B cell (primary cell): ENCODE results near the gene ACOX3. TPM values are rescaled to one million over a fixed set of nuclear protein-coding genes. Genes with fewer than 3 reads are reported as not detected.

Source experiments
- ATAC-seq: fragments of 200-7000 bp; cut with Tn5 transposase; one replicate; pipeline ENCODE4 v1.10.0; 2021; ENCODE audit warnings: low read depth, mild to moderate bottlenecking, moderate number of reproducible peaks, moderate library complexity
- CTCF ChIA-PET: fragments of 350-600 bp; sonication (Branson Sonifier 250); formaldehyde crosslinking; loops from one replicate; lab custom pipeline; 2021; ENCODE audit warnings: antibody characterized with exemption, inconsistent platforms; lab: Charles Lee
- POLR2A ChIA-PET: fragments of 350-600 bp; sonication (Branson Sonifier 250); formaldehyde crosslinking; loops from one replicate; lab custom pipeline; 2021; ENCODE audit warnings: antibody characterized with exemption; lab: Charles Lee
- DNase-seq: peaks from one replicate; pipeline ENCODE4 v3.0.0; 2013
- H2AFZ ChIP-seq: 2 replicates; pipeline ENCODE4 v1.6.1; 2012; ENCODE audit warnings: mild to moderate bottlenecking, low read depth, low read length; ENCODE audit not compliant: insufficient read depth, poor library complexity, severe bottlenecking
- H3K27ac ChIP-seq, 2 donors: 1 replicate in 1 of 2; 2 replicates in 1 of 2; pipeline ENCODE4 v1.5.1; 2012 to 2013; ENCODE audit warnings: low read length in 2 of 2, mild to moderate bottlenecking in 2 of 2, moderate library complexity in 1 of 2
- H3K27me3 ChIP-seq, 4 experiments: fragments of 200-600 bp in 1 of 4; sonication (generic) in 1 of 4; replicated peaks in 1 of 4; 1 replicate in 2 of 4; 2 replicates in 2 of 4; pipeline versions ENCODE4 v1.6.1 to v1.7.0; 2013 to 2016; ENCODE audit warnings: low read length in 3 of 4, mild to moderate bottlenecking in 2 of 4, mixed read lengths in 1 of 4, moderate library complexity in 1 of 4; ENCODE audit not compliant: insufficient read depth in 4 of 4, control insufficient read depth in 3 of 4; ENCODE audit errors: control extremely low read depth in 1 of 4
- H3K36me3 ChIP-seq, 2 experiments: replicated peaks in 1 of 2; 1 replicate in 1 of 2; 2 replicates in 1 of 2; pipeline versions ENCODE4 v1.6.1 to v1.7.1; 2013; ENCODE audit warnings: low read length in 1 of 2; ENCODE audit not compliant: insufficient read depth in 2 of 2, control insufficient read depth in 1 of 2; ENCODE audit errors: control extremely low read depth in 1 of 2, extremely low read depth in 1 of 2
- H3K4me1 ChIP-seq, 2 donors: fragments of 200-600 bp in 1 of 2; sonication (generic) in 1 of 2; 1 replicate in 1 of 2; 2 replicates in 1 of 2; pipeline versions ENCODE4 v1.5.1 to v1.6.1; 2013 to 2017; ENCODE audit warnings: low read length in 2 of 2; ENCODE audit not compliant: control insufficient read depth in 2 of 2, insufficient read depth in 2 of 2
- H3K4me2 ChIP-seq: replicated peaks from 2 replicates; pipeline ENCODE3; 2012; ENCODE audit warnings: mild to moderate bottlenecking, low read depth, low read length; ENCODE audit not compliant: poor library complexity, severe bottlenecking
- H3K4me3 ChIP-seq, 5 experiments: fragments of 200-600 bp in 1 of 5; sonication (generic) in 1 of 5; 1 replicate in 3 of 5; 2 replicates in 2 of 5; pipeline versions ENCODE4 v1.5.1 to v1.7.0; 2011 to 2016; ENCODE audit warnings: low read length in 4 of 5, mild to moderate bottlenecking in 4 of 5, low read depth in 2 of 5, control low read depth in 1 of 5, moderate library complexity in 1 of 5; ENCODE audit not compliant: insufficient read depth in 1 of 5; ENCODE audit errors: control extremely low read depth in 1 of 5, extremely low read depth in 1 of 5
- H3K79me2 ChIP-seq: fragments of 200-600 bp; sonication (generic); one replicate; pipeline ENCODE4 v1.6.0; 2016; ENCODE audit warnings: low read length; ENCODE audit not compliant: control insufficient read depth, insufficient read depth
- H3K9ac ChIP-seq: fragments of 200-600 bp; sonication (generic); 2 replicates; pipeline ENCODE4 v1.6.1; 2017; ENCODE audit warnings: mild to moderate bottlenecking, low read length, moderate library complexity
- H3K9me3 ChIP-seq, 3 donors: one replicate each; pipeline versions ENCODE4 v1.6.1 to v1.7.1; 2013; ENCODE audit warnings: low read length in 2 of 3; ENCODE audit not compliant: control insufficient read depth in 2 of 3, insufficient read depth in 1 of 3; ENCODE audit errors: control extremely low read depth in 1 of 3
- H4K20me1 ChIP-seq: 2 replicates; pipeline ENCODE4 v1.6.0; 2012; ENCODE audit warnings: mild to moderate bottlenecking, low read length; ENCODE audit not compliant: insufficient read depth, control insufficient read depth, poor library complexity, severe bottlenecking
- H3K27ac Mint-ChIP-seq: one replicate; pipeline ENCODE4 v1.8.0; 2021; ENCODE audit warnings: mixed read lengths
- H3K27me3 Mint-ChIP-seq: one replicate; pipeline ENCODE4 v1.8.0; 2021; ENCODE audit warnings: mixed read lengths
- H3K4me1 Mint-ChIP-seq: one replicate; pipeline ENCODE4 v1.8.0; 2021; ENCODE audit warnings: mixed read lengths
- H3K4me3 Mint-ChIP-seq: one replicate; pipeline ENCODE4 v1.8.0; 2021; ENCODE audit warnings: mixed read lengths
- H3K9me3 Mint-ChIP-seq: one replicate; pipeline ENCODE4 v1.8.0; 2022; ENCODE audit warnings: mixed read lengths; ENCODE audit not compliant: insufficient read depth
- EZH2 ChIP-seq: IDR thresholded peaks from 2 replicates; pipeline ENCODE4 v1.6.1; 2012; ENCODE audit warnings: borderline replicate concordance, low read depth, mild to moderate bottlenecking, moderate library complexity, low read length; ENCODE audit not compliant: insufficient read depth, poor library complexity, severe bottlenecking
- WGBS: methylation state at CpG from one replicate; pipeline ENCODE4 v1.1.5; 2013; ENCODE audit warnings: missing lambda C conversion rate; ENCODE audit not compliant: insufficient coverage; 5-methylcytosine and 5-hydroxymethylcytosine counted together
- intact Hi-C: fragments of 100-400 bp; cut with micrococcal nuclease; formaldehyde crosslinking; loops from one replicate; pipeline ENCODE4 v1.10.0; 2022
- polyA plus RNA-seq: library from polyadenylated mRNA; depleted of rRNA; stranded (reverse); fragments of >200 nt; gene quantifications from 2 replicates; pipeline ENCODE4 v1.2.3, GENCODE V29; 2012
- total RNA-seq, 2 donors: library from RNA; stranded (reverse); fragments of 120-200 nt in 1 of 2; gene quantifications; 1 replicate in 1 of 2; 2 replicates in 1 of 2; pipeline versions ENCODE4 v1.2.3 to v1.2.4, GENCODE V29; 2013 to 2022
- TF ChIP-seq, protein P1 (sequence below): fragments of 200-600 bp; IDR thresholded peaks from one replicate; pipeline ENCODE4 v1.8.0; 2022; ENCODE audit warnings: antibody characterized with exemption, mild to moderate bottlenecking

ACOX3 gene
- total and polyA plus RNA-seq, 2 donors (not counting 1 experiment from before 2014, with no cell fraction given): 4.6 to 23.1 TPM

DNA sequence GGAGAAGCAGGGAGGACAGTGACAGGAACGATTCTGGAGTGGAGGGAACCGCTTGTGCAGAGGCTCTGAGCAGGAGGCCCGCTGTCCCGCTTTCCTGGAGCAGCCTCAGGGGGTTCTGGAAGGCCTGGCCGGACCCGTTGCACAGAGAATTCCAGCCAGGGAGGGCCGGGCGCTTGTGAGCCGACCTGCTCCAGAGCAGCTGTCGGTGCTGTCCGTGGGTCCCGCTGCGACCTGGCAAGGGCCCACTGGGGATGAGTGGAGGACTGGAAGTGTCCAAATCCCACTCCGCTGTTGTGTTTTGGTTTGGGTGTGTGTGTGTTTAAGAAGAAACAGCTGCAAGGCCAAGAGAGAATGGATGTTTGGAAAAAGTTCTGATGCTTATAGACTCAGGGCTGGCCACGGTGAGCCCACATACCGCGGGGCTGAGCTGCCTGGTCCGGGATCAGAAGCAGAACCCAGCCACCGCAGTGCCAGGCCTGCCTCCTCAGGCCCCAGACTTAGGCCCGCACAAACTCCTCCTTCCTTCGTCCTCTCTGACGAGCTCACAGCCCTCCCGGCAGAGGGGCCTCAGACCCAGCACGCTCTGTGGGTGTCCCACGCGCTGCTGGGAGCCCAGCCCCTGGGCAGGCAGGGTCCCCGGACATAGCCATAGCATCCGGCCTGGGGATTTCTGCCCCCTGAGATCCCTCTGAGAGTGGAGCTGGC, 97.1 kb downstream of the ACOX3 start:
- Mint-ChIP-seq H3K4me1 (no peaks in the 10 kb centered on the region), H3K27ac (no peak overlapping the region), H3K9me3 (no peaks in the 10 kb centered on the region), H3K4me3 (no peak overlapping the region), H3K27me3 (peaks cover 2% of the 10 kb centered on the region)
- Histone ChIP-seq H3K27ac (no peak overlapping the region), H3K79me2 (no peaks in the 10 kb centered on the region), H3K4me2 (no peak overlapping the region), H2AFZ (no peak overlapping the region), H3K4me3 (no peak overlapping the region), H3K9me3 (no peaks in the 10 kb centered on the region), H3K9ac (no peak overlapping the region), H4K20me1 (no peaks in the 10 kb centered on the region), H3K4me1 (no peaks in the 10 kb centered on the region), H3K36me3 (no peaks in the 10 kb centered on the region), H3K27me3 (peaks cover 0 to 3% (median 0%) of the 10 kb centered on the region in 4 experiments)
- TF ChIP-seq, protein P1, sequence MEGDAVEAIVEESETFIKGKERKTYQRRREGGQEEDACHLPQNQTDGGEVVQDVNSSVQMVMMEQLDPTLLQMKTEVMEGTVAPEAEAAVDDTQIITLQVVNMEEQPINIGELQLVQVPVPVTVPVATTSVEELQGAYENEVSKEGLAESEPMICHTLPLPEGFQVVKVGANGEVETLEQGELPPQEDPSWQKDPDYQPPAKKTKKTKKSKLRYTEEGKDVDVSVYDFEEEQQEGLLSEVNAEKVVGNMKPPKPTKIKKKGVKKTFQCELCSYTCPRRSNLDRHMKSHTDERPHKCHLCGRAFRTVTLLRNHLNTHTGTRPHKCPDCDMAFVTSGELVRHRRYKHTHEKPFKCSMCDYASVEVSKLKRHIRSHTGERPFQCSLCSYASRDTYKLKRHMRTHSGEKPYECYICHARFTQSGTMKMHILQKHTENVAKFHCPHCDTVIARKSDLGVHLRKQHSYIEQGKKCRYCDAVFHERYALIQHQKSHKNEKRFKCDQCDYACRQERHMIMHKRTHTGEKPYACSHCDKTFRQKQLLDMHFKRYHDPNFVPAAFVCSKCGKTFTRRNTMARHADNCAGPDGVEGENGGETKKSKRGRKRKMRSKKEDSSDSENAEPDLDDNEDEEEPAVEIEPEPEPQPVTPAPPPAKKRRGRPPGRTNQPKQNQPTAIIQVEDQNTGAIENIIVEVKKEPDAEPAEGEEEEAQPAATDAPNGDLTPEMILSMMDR: no peak
- TF ChIP-seq EZH2: no peak
- ATAC-seq (no peak), DNase-seq (no peak)
- ChIA-PET POLR2A (no interaction called here), CTCF (interaction anchor here (0.6 kb wide), 1 partner anchor 49 kb away, joined by 3 read pairs; no protein-coding TSS in a partner anchor)
- 95% methylated on average over 28 of the region's 28 CpGs for WGBS
- intact Hi-C loops: no loop called here

DNA sequence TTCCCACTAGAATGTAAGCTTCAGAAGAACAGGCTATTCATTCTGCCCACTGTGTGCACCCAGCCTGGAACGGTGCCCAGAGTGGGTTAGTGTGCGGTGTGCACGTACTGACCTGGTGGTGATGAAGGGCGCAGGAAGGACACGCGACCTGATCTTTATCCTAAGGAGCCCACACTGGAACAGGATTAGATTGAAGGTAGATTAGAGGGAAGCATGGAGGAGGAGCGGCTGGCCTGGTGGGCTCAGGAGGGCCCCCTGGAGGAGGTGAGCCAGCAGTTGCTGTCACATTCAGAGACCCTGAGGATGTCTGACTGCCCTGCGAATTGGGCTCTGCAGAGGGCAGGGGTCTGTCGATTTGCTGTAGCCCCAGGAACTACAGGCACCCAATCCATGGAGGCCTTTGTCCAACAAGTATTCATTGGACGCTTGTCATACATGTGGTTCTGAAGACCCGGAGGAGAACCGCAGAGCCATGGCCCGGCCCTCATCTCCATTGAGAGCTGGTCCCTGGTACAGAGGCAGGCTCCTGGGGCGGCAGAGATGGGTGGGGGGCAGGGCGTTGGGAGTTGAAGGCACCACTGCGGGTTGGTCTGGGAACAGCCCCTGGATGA, 97.8 kb downstream of the ACOX3 start:
- Histone ChIP-seq H3K9ac (no peak overlapping the region), H3K36me3 (no peaks in the 10 kb centered on the region), H3K27ac (no peak overlapping the region), H2AFZ (no peak overlapping the region), H3K9me3 (no peaks in the 10 kb centered on the region), H3K27me3 (peaks cover 0 to 3% (median 0%) of the 10 kb centered on the region in 4 experiments), H3K79me2 (no peaks in the 10 kb centered on the region), H3K4me1 (no peaks in the 10 kb centered on the region), H4K20me1 (no peaks in the 10 kb centered on the region), H3K4me2 (no peak overlapping the region), H3K4me3 (no peak overlapping the region)
- H3K4me1 Mint-ChIP-seq: no peaks in the 10 kb centered on the region
- ChIA-PET CTCF (interaction anchor here (0.6 kb wide), 1 partner anchor 49 kb away, joined by 3 read pairs; no protein-coding TSS in a partner anchor), POLR2A (no interaction called here)
- ATAC-seq (no peak), DNase-seq (no peak)
- 91% methylated on average over 15 of the region's 16 CpGs for WGBS
- no peaks in the 10 kb centered on the region for H3K9me3 Mint-ChIP-seq
- TF ChIP-seq EZH2: no peak
- TF ChIP-seq, protein P1: no peak
- intact Hi-C loops: no loop called here
- H3K27ac Mint-ChIP-seq: no peak overlapping the region
- no peak overlapping the region for H3K4me3 Mint-ChIP-seq
- H3K27me3 Mint-ChIP-seq: peaks cover 2% of the 10 kb centered on the region
